GM19035 (cell line): Measurements from ENCODE around the gene ITGB6.

Experiments
- ATAC-seq: cut with Tn5 transposase; IDR thresholded peaks from one replicate; pipeline ENCODE4 v1.9.1; 2021; ENCODE audit not compliant: unreplicated experiment

Gene ITGB6

GRCh38 chr2:160221391-160222276 is 21.6 kb upstream of the ITGB6 start:
- ATAC-seq, result no peak

- no peak for ATAC-seq
Observed at GRCh38 chr2:160220545-160221009, 20.5 kb upstream of the ITGB6 start.

DNA sequence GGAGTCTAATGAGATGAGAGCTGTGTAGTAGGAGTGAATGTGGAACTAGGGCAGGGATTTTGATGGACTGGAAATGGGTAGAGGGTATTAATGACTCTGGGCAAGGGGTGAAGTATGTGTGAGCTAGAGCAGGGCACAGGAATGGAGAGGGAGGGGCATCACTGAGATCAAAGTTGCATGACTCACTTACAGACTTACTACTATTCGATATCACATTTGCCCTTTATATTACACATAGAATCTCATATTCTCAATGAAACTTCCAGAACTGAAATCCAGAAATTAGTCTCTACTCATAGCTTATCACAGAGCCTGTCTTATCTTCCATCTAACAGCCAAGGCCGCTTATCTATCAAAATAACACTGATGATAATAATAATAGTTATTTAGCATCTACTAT is 20.0 kb upstream of the ITGB6 start:
- no peak for ATAC-seq

GRCh38 chr2:160214461-160215445 is 14.7 kb upstream of the ITGB6 start:
- ATAC-seq, result no peak

GRCh38 chr2:160213511-160213910 is 13.4 kb upstream of the ITGB6 start:
- ATAC-seq, result no peak

GRCh38 chr2:160210599-160211138 is 10.6 kb upstream of the ITGB6 start:
- ATAC-seq, result peak; percentile 97

GRCh38 chr2:160209516-160209856 is 9.4 kb upstream of the ITGB6 start:
- ATAC-seq, result no peak

- ATAC-seq, result no peak
Observed at GRCh38 chr2:160208655-160209515, 8.8 kb upstream of the ITGB6 start.

- no peak for ATAC-seq
Observed at GRCh38 chr2:160207804-160208654, 8.0 kb upstream of the ITGB6 start.

DNA sequence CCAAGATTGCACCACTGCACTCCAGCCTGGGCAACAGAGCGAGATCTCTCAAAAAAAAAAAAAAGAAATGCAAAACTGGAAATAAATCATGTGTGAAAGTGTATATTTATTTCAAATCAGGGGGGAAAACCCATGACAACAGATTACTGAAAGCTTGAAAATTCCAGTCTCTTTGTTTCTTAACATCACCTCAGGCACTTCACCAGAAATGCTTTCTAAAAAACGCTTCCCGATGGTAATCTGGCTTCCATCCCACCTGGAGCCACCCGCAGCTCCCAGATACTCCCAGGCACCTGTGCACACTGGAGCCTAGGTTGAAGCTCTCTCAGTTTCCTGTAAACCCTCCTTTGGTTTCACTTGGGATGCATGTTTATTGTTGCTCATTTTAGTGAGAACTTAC is 7.2 kb upstream of the ITGB6 start:
- no peak for ATAC-seq

DNA sequence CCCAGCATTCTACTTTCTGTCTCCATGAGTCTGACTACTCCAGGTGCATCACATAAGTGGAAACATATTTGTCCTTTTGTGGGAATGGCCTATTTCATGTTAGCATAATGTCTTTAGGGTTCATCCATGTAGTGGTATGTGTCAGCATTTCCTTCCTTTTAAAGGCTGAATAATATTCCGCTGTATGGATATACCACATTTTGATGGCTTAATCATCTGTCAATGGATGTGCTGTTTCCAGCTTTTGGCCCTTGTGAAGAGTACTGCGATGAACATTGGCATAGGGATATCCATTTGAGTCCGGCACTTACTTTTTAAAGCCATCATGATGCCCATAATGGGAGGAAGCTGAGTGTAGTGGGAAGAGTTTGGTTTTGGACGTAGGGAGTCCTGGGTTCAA is 6.4 kb upstream of the ITGB6 start:
- ATAC-seq, result no peak

- no peak for ATAC-seq
Observed at GRCh38 chr2:160205505-160205904, 5.4 kb upstream of the ITGB6 start.

DNA sequence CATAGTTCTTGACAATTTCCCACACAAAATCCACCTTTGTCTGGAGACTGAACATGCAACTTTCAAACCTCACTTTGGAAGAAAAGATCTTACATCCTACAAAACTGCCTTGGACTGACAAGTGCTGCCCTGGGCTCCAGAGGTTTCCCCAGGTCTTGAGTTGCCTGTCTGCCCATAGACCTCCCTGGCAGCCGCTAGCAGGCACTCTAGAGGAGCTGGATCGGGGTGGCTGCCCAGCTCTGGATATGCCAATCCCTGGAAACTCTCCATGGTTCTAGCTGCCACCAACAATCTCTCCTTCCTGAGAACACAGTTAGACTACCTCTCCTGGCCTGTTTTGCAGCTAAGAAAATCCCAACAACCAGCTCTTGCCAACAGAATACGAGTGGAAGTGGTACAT is 3.4 kb upstream of the ITGB6 start:
- no peak for ATAC-seq

- no peak for ATAC-seq
Observed at GRCh38 chr2:160203007-160203406, 2.9 kb upstream of the ITGB6 start.

GRCh38 chr2:160201849-160202539 is 1.9 kb upstream of the ITGB6 start:
- ATAC-seq, result no peak

GRCh38 chr2:160200921-160201320 is 849 bp upstream of the ITGB6 start:
- ATAC-seq, result no peak

DNA sequence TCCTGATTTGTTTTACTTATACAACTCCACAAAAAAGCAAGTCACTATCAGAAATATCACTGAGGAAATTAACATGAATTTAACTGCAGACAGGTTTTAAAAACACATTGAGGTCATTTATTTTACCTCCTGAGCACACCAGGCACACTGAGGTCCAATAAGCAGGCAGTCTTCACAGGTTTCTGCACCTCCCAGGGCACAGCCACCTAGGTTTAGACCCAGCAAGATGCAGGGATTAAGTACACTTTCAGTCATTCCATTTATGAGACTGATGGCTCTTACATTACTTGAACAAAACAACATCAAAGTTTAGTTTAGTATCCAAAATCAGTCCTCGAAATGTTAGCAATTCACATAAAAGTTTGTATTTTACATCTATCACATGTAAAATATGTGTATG is 1.0 kb downstream of the ITGB6 start:
- no peak for ATAC-seq

- no peak for ATAC-seq
Observed at GRCh38 chr2:160197587-160197986, 2.5 kb downstream of the ITGB6 start.

GRCh38 chr2:160194946-160195345 is 5.1 kb downstream of the ITGB6 start:
- ATAC-seq, result no peak
